ENCODE results near the gene WSB1.

WSB1 gene

GRCh38 chr17:27332485-27333409 is 38.8 kb downstream of the WSB1 start:
- in situ Hi-C loops (cut with MboI; ENCODE audit: low sequenced_read_pairs) = loop anchor here (10.0 kb wide), 1 partner anchor 108 kb away; no protein-coding TSS in a partner anchor

- in situ Hi-C loops (cut with MboI; ENCODE audit: low sequenced_read_pairs) = loop anchor here (10.0 kb wide), 1 partner anchor 109 kb away; no protein-coding TSS in a partner anchor
These were observed 39.6 kb downstream of the WSB1 start for GRCh38 chr17:27333410-27333980.

GRCh38 chr17:27336184-27336583 is 42.3 kb downstream of the WSB1 start:
- in situ Hi-C loops (cut with MboI; ENCODE audit: low sequenced_read_pairs) = loop anchor here (10.0 kb wide), 1 partner anchor 111 kb away; no protein-coding TSS in a partner anchor

GRCh38 chr17:27338536-27338985 is 44.6 kb downstream of the WSB1 start:
- in situ Hi-C loops (cut with MboI; ENCODE audit: low sequenced_read_pairs) = loop anchor here (10.0 kb wide), 1 partner anchor 114 kb away; no protein-coding TSS in a partner anchor

- in situ Hi-C loops (cut with MboI; ENCODE audit: low sequenced_read_pairs) = loop anchor here (10.0 kb wide), 1 partner anchor 115 kb away; no protein-coding TSS in a partner anchor
These were observed 45.4 kb downstream of the WSB1 start for GRCh38 chr17:27339198-27339835.

- in situ Hi-C loops (cut with MboI; ENCODE audit: low sequenced_read_pairs) = loop anchor here (10.0 kb wide), 1 partner anchor 115 kb away; no protein-coding TSS in a partner anchor
These were observed 46.1 kb downstream of the WSB1 start for GRCh38 chr17:27339836-27340550.

GRCh38 chr17:27340575-27340974 is 46.7 kb downstream of the WSB1 start:
- in situ Hi-C loops (cut with MboI; ENCODE audit: low sequenced_read_pairs) = no loop called here

- in situ Hi-C loops (cut with MboI; ENCODE audit: low sequenced_read_pairs) = no loop called here
These were observed 47.1 kb downstream of the WSB1 start for GRCh38 chr17:27341041-27341471.

GRCh38 chr17:27342059-27342458 is 48.1 kb downstream of the WSB1 start:
- in situ Hi-C loops (cut with MboI; ENCODE audit: low sequenced_read_pairs) = no loop called here

- in situ Hi-C loops (cut with MboI; ENCODE audit: low sequenced_read_pairs) = no loop called here
These were observed 49.4 kb downstream of the WSB1 start for GRCh38 chr17:27343294-27343693.

GRCh38 chr17:27343977-27344607 is 50.2 kb downstream of the WSB1 start:
- in situ Hi-C loops (cut with MboI; ENCODE audit: low sequenced_read_pairs) = no loop called here

GRCh38 chr17:27345141-27345904 is 51.4 kb downstream of the WSB1 start:
- in situ Hi-C loops (cut with MboI; ENCODE audit: low sequenced_read_pairs) = no loop called here

- in situ Hi-C loops (cut with MboI; ENCODE audit: low sequenced_read_pairs) = no loop called here
These were observed 52.5 kb downstream of the WSB1 start for GRCh38 chr17:27346228-27346899.

- in situ Hi-C loops (cut with MboI; ENCODE audit: low sequenced_read_pairs) = no loop called here
These were observed 54.3 kb downstream of the WSB1 start for GRCh38 chr17:27348196-27348595.

GRCh38 chr17:27349540-27350021 is 55.7 kb downstream of the WSB1 start:
- in situ Hi-C loops (cut with MboI; ENCODE audit: low sequenced_read_pairs) = loop anchor here (25.0 kb wide), 1 partner anchor 413 kb away; no protein-coding TSS in a partner anchor

GRCh38 chr17:27351759-27352158 is 57.8 kb downstream of the WSB1 start:
- in situ Hi-C loops (cut with MboI; ENCODE audit: low sequenced_read_pairs) = loop anchor here (25.0 kb wide), 1 partner anchor 411 kb away; no protein-coding TSS in a partner anchor

- in situ Hi-C loops (cut with MboI; ENCODE audit: low sequenced_read_pairs) = loop anchor here (25.0 kb wide), 1 partner anchor 410 kb away; no protein-coding TSS in a partner anchor
These were observed 58.6 kb downstream of the WSB1 start for GRCh38 chr17:27352448-27353032.

GRCh38 chr17:27353033-27353460 is 59.1 kb downstream of the WSB1 start:
- in situ Hi-C loops (cut with MboI; ENCODE audit: low sequenced_read_pairs) = loop anchor here (25.0 kb wide), 1 partner anchor 409 kb away; no protein-coding TSS in a partner anchor
